Esophagus squamous epithelium (tissue), 4 donors: Measurements from ENCODE around the gene CDCA7L.

Source experiments
- CTCF ChIP-seq, 6 experiments: fragments of 450-650 bp in 4 of 6; fragments of 200-600 bp in 2 of 6; sonication (generic) in 2 of 6; IDR thresholded peaks; one replicate each; pipeline ENCODE4 v1.5.1; 2016 to 2019; ENCODE audit warnings: antibody characterized with exemption in 6 of 6, mild to moderate bottlenecking in 4 of 6, moderate library complexity in 4 of 6
- POLR2A ChIP-seq, 4 donors: fragments of 450-650 bp; IDR thresholded peaks; one replicate each; pipeline ENCODE4 v1.6.1; 2017; ENCODE audit warnings: antibody characterized with exemption in 4 of 4, mild to moderate bottlenecking in 4 of 4, moderate library complexity in 3 of 4

- no peak for TF ChIP-seq CTCF (IDR thresholded peaks at IDR 0.05)
- TF ChIP-seq POLR2A (IDR thresholded peaks at IDR 0.05) = no peak
Measured at GRCh38 chr7:21969822-21970221, 24.1 kb upstream of the CDCA7L start.
